ENCODE data around the gene PIEZO2.

GRCh38 chr18:10745971-10746370 lies 403.4 kb downstream of the PIEZO2 start:
- TF ChIP-seq CTCF (IDR thresholded peaks at IDR 0.05) (no peak), POLR2AphosphoS5 (IDR thresholded peaks at IDR 0.05) (no peak), POLR2A (IDR thresholded peaks at IDR 0.05) (no peak)
